GM18511 (cell line): ENCODE results near the gene CC2D1A.

Experiments
- ATAC-seq: cut with Tn5 transposase; IDR thresholded peaks from one replicate; pipeline ENCODE4 v1.9.1; 2021; ENCODE audit warnings: mild to moderate bottlenecking, moderate library complexity; ENCODE audit not compliant: unreplicated experiment

Gene CC2D1A

DNA sequence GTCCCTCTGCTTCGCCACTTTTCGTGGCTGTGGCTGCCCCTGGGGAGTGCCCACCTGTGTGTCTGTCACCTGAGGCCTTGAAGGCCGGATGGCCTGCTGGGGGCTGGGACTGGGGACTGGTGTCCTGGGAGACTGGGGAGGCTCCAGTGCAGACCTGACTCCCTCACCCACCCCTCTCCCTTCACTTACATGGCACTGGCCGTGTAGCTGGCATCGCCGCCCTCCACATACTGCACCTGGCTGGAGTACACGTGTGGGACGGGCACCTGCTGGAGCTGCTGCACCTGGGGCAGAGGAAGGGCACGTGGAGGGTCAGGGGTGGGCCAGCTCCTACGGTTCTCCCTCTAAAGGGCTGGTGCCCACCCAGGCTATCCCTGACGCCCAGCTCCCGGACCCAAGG, 71.8 kb downstream of the CC2D1A start:
- no peak for ATAC-seq

DNA sequence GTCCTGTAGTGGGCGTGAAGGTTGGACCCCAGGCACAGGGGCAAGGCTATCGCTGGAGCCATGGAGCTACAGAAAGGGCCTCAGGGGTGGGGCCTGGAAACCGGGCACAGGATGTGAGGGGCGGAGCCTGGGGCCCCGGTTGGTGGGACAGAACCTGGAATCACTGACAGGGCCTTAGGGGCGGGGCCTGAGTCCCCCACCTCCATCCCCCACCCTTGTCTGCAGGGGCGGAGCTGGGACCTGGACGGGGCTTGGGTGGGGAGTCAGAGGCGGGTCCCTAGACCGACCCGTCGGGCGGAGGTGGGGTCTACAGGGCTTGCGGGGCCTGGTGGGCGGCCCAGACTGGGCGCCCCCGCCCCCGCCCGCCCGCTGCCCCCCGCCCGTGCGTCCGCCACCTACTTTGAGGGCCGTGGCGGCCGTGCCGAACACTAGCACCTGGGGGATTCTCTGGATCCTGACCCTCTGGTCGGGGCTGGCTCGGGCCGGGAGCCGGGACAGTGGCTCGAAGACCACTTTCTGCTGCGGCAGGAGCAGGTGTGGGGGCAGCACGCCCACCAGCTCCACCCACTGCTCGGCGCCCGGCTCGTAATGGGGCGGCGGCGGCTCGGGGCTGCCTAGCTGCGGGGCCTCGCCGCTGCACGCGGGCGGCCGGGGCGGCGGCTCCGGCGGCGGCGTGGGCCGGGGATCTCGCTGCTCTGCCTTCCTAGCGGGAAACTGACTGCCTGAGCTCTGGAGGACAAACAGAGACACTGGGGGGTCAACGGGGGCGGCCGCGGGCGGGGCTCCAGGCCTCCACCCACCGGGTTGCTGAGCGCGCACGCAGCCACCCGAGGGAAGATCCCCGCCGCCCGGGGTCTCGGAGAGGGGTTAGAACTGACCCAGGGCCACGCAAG, 72.6 kb downstream of the CC2D1A start:
- ATAC-seq, result no peak

DNA sequence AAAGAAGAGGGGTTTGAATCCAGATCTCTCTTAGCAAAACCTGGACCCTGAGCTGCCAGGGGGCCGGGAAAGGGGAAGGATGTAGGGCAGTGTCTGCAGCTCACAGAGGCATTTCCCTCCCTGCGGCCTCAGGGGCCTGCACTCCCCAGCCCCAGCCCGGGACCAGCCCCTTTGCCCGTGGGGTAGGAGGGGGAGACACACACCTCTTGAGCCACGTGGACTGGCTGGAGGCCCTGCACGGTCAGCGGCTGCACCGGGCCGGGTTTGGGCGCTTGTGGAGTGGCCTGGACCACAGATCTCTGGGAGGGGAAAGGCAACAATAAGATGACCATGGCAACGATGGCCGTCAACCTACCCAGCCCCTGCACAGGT, 73.2 kb downstream of the CC2D1A start:
- no peak for ATAC-seq

DNA sequence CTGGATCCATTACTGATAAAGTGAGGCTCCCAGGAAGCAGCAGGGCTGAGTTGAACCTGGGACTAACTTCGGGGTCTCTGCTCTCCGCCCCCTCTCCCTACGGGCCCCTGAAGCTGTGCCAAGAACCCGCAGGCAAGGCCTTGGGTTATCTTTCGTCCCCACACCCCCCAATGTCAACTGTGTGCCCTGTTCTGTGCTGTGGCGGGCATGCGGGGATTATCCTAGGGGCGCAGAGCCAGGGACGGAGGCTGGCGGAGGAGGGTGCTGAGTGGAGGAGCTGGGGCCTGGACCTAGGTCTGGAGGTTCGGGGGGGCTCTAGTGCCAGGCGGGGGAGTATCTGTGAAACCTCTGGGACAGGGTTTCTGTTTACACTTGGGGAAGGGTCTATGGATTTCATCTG, 73.7 kb downstream of the CC2D1A start:
- ATAC-seq, result no peak

DNA sequence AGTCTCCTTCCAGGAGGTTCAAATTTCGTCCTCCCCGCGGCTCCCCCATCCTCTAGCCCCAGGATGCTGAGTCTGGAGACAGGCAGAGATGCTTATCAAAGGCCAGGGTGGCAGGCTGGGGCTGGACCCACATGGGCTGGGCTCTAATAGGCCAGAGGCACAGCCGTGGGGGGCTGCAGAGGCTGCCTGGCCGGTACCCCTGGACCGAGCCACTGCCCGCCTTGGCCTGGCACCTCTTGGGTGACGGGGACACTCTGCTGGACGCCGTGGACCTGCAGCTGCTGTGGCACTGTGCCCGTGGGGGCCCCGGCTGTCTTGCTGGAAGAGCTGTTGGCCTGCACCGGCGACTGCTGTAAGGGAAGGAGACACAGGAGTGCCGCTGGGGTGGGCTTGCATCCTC, 74.3 kb downstream of the CC2D1A start:
- no peak for ATAC-seq
